AG09319 (cell line): ENCODE measurements around the gene ZNF581.

Experiments used
- DNase-seq: peaks from one replicate; pipeline ENCODE4 v3.0.0-alpha.2; 2010; ENCODE audit warnings: low read depth; ENCODE audit errors: extremely low read depth
- CTCF ChIP-seq: IDR thresholded peaks from 2 replicates; pipeline ENCODE4 v1.5.1; 2011; ENCODE audit warnings: low read depth, mild to moderate bottlenecking, inconsistent platforms, low read length, moderate library complexity

The ZNF581 gene

GRCh38 chr19:55623561-55623960, 19.9 kb upstream of the ZNF581 start:
- TF ChIP-seq CTCF, result no peak
- no peak for DNase-seq

GRCh38 chr19:55624109-55625003, 19.1 kb upstream of the ZNF581 start, which contains the start of gene ZNF784:
ZNF784 (minus strand) TSS chr19:55624566; CDS start chr19:55624561, 5 bp downstream.
- DNase-seq, result peak; percentile 86
- no peak for TF ChIP-seq CTCF

GRCh38 chr19:55625004-55625326, 18.5 kb upstream of the ZNF581 start:
- no peak for TF ChIP-seq CTCF
- DNase-seq, result no peak

GRCh38 chr19:55626350-55626749, 17.1 kb upstream of the ZNF581 start:
- no peak for TF ChIP-seq CTCF

GRCh38 chr19:55632463-55632834, 11.0 kb upstream of the ZNF581 start:
- peak; percentile 92 for DNase-seq
- peak; percentile 81 for TF ChIP-seq CTCF

More at GRCh38 chr19:55626350-55626749, 17.1 kb upstream of the ZNF581 start:
- no peak for DNase-seq

- DNase-seq, result no peak
- TF ChIP-seq CTCF, result no peak
Observed at GRCh38 chr19:55633861-55634260, 9.6 kb upstream of the ZNF581 start.

GRCh38 chr19:55635334-55635717, 8.1 kb upstream of the ZNF581 start:
- DNase-seq, result no peak
- TF ChIP-seq CTCF, result no peak
